Fibroblast of lung (primary cell): ENCODE results near the gene DDX60.

Experiments
- EZH2 ChIP-seq: IDR thresholded peaks from 2 replicates; pipeline ENCODE4 v1.5.1; 2012; ENCODE audit warnings: low read length, control low read depth, mild to moderate bottlenecking; ENCODE audit errors: missing control alignments
- TF ChIP-seq, protein P1 (sequence below), 2 donors: IDR thresholded peaks in 1 of 2; conservative IDR thresholded peaks in 1 of 2; 1 replicate in 1 of 2; 2 replicates in 1 of 2; pipeline ENCODE4 v1.5.1; 2011 to 2012; ENCODE audit warnings: low read length in 2 of 2, control low read depth in 1 of 2, inconsistent platforms in 1 of 2, low read depth in 1 of 2, mild to moderate bottlenecking in 1 of 2

- TF ChIP-seq, protein P1, sequence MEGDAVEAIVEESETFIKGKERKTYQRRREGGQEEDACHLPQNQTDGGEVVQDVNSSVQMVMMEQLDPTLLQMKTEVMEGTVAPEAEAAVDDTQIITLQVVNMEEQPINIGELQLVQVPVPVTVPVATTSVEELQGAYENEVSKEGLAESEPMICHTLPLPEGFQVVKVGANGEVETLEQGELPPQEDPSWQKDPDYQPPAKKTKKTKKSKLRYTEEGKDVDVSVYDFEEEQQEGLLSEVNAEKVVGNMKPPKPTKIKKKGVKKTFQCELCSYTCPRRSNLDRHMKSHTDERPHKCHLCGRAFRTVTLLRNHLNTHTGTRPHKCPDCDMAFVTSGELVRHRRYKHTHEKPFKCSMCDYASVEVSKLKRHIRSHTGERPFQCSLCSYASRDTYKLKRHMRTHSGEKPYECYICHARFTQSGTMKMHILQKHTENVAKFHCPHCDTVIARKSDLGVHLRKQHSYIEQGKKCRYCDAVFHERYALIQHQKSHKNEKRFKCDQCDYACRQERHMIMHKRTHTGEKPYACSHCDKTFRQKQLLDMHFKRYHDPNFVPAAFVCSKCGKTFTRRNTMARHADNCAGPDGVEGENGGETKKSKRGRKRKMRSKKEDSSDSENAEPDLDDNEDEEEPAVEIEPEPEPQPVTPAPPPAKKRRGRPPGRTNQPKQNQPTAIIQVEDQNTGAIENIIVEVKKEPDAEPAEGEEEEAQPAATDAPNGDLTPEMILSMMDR (conservative IDR thresholded peaks at IDR 0.05 in 1 of 2, IDR thresholded peaks at IDR 0.05 in 1 of 2; ENCODE audit: low read depth in 1 of 2, low read length in 2 of 2): no peak
- TF ChIP-seq EZH2: no peak
Observed at GRCh38 chr4:168272488-168272887, 46.1 kb downstream of the DDX60 start.
